GM18498 (cell line): ENCODE measurements around the gene JMY.

Experiments
- ATAC-seq: cut with Tn5 transposase; IDR thresholded peaks from one replicate; pipeline ENCODE4 v1.9.1; 2021; ENCODE audit warnings: mild to moderate bottlenecking, moderate library complexity; ENCODE audit not compliant: unreplicated experiment

JMY gene

GRCh38 chr5:79285285-79285684, 49.4 kb downstream of the JMY start:
- ATAC-seq: no peak

- no peak for ATAC-seq
Measured at GRCh38 chr5:79285833-79286232, 49.9 kb downstream of the JMY start.

GRCh38 chr5:79287380-79287779, 51.4 kb downstream of the JMY start:
- no peak for ATAC-seq

GRCh38 chr5:79287907-79288306, 52.0 kb downstream of the JMY start:
- no peak for ATAC-seq

DNA sequence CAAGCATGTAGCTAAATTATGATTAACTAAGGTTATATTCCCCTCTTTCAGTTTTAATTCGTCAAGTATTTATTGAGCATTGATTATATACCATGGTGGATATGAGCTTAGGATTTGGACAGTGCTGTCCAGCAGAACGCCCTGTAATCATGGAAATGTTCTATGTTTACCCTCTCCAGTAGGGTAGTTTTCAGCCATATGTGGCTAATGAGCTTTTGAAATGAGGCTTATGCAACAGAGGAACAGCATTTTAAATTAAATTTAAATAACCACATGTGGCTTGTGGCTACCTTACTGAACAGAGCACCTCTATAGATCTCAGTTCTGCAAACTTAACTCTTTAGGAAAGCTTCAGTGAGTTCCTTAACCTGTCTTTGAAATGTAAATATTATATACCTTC, 59.1 kb downstream of the JMY start:
- ATAC-seq: no peak

- ATAC-seq: no peak
Measured at GRCh38 chr5:79297661-79298060, 61.7 kb downstream of the JMY start.

DNA sequence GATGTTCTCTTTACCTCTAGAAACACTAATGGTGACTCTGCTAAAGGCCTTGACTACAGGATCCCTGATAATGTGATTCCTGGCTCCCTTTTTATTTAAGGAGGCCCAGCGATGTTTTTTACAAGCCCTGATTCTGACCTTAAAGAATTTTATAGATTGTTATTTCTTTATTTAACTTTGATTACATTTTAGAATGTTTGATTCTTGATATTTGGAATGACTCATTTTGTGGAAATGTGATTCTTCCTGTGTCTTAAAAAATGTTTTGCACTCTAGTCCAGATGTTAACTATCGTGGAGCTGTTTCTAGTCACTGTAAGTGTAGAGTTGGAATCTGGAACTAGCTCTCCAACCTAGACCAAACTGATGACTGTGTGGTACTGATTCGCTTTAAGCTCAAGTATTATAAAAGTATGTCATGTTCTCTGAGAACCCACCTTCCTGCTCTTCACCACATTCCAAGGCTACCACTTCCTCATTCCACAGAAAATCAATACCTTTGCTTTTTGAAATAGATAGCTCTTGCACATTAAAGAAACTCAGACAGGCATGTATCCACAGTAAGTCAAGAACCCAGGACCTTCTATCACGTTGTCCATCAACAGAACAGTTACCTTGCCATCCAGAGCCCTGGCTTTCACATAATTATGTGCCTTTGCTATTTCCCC, 65.2 kb downstream of the JMY start:
- no peak for ATAC-seq

GRCh38 chr5:79302454-79302853, 66.5 kb downstream of the JMY start:
- ATAC-seq: no peak

DNA sequence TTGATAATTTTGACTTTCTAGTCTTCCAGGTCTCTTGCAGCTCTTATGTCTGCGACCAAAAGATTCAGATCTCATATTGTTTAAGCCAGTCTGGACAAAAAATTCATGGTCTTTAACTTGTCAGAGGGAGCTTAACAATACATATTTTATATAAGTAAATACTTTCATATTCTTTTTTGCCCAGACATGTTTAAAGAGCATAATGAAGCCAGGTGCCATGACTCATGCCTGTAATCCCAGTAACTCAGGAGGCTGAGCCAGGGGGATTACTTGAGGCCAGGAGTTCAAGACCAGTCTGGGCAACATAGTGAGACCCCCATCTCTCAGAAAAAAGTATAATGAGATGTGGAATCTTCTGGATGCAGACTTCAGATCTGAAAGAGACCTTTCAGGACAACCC, 69.8 kb downstream of the JMY start:
- no peak for ATAC-seq

GRCh38 chr5:79318935-79319614, 83.1 kb downstream of the JMY start:
- no peak for ATAC-seq

DNA sequence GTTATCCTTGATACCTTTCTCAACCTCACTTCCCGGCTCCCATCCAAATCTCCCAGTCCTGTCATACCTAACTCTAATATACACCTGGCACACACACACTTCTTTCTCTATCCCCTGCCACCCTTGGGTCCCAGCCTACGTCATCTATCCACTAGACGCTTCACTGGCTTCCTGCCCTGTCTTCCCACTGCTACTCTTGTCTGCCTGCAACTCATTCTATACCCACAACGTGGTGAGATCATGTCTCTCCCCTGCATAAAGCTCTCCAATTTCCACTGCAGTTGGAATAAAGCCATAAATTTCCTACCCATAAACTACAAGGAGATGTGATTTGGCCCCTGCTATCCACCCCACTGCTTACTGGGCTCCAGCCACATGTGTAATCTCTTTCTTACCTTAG, 93.5 kb downstream of the JMY start:
- no peak for ATAC-seq

DNA sequence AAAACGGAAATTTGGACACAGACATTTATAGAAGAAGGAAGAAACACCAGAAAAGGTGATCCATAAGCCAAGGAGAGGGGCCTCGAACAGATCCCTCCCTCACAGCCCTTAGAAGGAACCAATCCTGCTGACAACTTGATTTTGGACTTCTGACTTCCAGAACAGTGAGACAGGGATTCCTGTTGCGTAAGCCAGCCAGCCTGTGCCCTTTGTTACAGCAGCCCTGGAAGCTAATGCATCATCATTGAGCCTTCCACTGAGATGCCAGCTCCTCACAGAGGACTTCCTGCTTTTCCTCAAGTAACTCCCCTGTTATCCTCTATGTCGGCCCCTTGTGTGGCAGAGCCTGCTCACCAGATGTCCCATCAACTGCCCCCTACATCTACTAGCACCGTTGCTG, 94.1 kb downstream of the JMY start:
- ATAC-seq: no peak

DNA sequence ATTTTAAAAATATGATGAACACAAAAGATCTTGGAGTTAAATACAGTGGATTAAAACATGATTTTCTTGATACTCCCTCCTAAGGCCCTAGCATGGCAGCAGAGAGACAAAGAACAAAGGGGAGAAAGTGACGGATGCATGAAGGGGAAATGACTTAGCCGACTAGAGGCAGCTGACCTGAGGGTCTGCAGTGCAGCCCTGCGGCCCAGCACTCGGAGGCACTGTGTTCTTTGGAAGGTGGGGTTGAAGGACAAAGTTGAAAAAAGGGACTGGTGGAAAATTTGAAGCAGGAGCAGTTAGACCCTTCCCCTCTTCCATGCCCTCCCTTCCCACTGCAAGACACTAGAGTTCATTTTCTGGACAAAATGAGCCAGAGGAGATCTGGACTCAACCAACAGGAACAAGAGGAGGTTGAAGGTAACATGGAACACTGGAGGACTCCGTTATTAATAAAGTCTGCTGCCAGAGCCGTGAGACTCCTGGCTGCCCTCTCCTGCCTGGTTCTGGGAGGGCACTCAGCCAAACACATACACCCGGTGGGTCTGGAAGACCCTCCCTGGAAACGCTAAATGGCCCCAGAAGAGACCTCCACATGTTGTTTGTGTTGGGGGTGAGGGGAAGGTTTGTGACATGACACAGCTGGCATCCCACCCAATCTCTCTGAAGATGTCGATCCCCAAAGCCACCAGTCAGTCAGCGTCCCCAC, 98.1 kb downstream of the JMY start:
- ATAC-seq: no peak

DNA sequence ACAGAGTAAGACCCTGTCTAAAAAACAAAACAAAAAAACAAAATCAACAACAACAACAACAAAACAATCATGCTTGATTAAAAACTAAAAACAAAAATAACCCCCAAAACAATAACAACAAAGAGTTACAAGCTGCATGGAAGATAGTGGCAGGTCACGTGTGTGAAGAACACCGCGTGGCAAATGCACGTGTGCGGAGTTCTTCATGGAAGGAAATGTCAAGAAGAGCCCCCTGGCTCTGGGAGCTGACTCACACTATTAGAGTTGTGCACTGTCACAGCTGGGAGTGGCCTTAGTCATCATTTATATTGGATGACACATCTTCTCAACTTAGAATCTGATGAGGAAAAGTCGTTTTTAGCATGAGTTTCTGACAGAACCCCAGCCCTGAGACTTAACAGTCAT, 110.5 kb downstream of the JMY start:
- ATAC-seq: no peak

- no peak for ATAC-seq
Measured at GRCh38 chr5:79349047-79349446, 113.1 kb downstream of the JMY start.

DNA sequence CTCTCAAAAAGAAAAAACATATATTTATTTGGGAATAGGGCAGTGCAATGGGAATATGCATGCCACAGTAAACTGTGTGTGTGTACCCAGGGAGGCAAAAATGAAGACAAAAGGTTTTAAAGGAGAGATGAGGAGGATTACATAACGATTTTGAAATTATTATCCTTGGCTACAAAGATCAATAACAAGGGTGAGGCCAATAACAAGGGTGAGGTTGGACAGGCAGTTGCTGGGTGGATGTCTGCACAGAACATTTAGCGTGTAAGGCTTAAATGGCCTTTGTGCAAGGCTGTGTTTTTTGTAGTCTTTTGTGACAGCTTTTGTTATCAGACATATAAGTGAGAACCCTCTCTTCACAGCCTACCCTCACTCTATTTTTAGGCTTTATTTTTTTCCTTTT, 114.0 kb downstream of the JMY start:
- ATAC-seq: no peak

GRCh38 chr5:79357398-79357797, 121.5 kb downstream of the JMY start:
- no peak for ATAC-seq
